Natural killer cell (primary cell): ENCODE results near the gene SLC22A25. TPM values are rescaled to one million over a fixed set of nuclear protein-coding genes. Genes with fewer than 3 reads are reported as not detected.

ENCODE experiments used
- ATAC-seq, 3 donors: fragments of 150-1000 bp in 2 of 3; fragments of 200-7000 bp in 1 of 3; cut with Tn5 transposase; 1 replicate in 1 of 3; 2 replicates in 2 of 3; pipeline ENCODE4 v1.10.0; 2021; ENCODE audit warnings: mild to moderate bottlenecking in 2 of 3, moderate library complexity in 2 of 3
- DNase-seq, 2 donors: peaks; one replicate each; pipeline versions ENCODE4 v3.0.0 to v3.0.0-alpha.2; 2013 to 2021; ENCODE audit warnings: mixed read lengths in 1 of 2
- H3K27ac ChIP-seq: one replicate; pipeline ENCODE4 v1.5.1; 2013; ENCODE audit warnings: mild to moderate bottlenecking, low read length
- H3K27me3 ChIP-seq: one replicate; pipeline ENCODE4 v1.6.1; 2013; ENCODE audit warnings: low read length; ENCODE audit not compliant: control insufficient read depth, insufficient read depth
- H3K36me3 ChIP-seq: one replicate; pipeline ENCODE4 v1.6.1; 2013; ENCODE audit warnings: low read length; ENCODE audit not compliant: control insufficient read depth, insufficient read depth
- H3K4me1 ChIP-seq: one replicate; pipeline ENCODE4 v1.6.1; 2013; ENCODE audit warnings: low read length; ENCODE audit not compliant: control insufficient read depth, insufficient read depth
- H3K4me3 ChIP-seq: one replicate; pipeline ENCODE4 v1.5.1; 2013; ENCODE audit warnings: low read length
- H3K9me3 ChIP-seq: one replicate; pipeline ENCODE4 v1.6.1; 2013; ENCODE audit warnings: low read length; ENCODE audit not compliant: control insufficient read depth, insufficient read depth
- H3K27ac Mint-ChIP-seq, 2 donors: one replicate each; pipeline ENCODE4 v1.8.0; 2022; ENCODE audit warnings: mild to moderate bottlenecking in 2 of 2, mixed read lengths in 2 of 2, moderate library complexity in 1 of 2
- H3K27me3 Mint-ChIP-seq, 2 donors: one replicate each; pipeline ENCODE4 v1.8.0; 2022; ENCODE audit warnings: low read depth in 2 of 2, mixed read lengths in 2 of 2
- H3K36me3 Mint-ChIP-seq: one replicate; pipeline ENCODE4 v1.8.0; 2022; ENCODE audit warnings: mixed read lengths
- H3K4me1 Mint-ChIP-seq, 2 donors: one replicate each; pipeline ENCODE4 v1.8.0; 2022; ENCODE audit warnings: mixed read lengths in 2 of 2
- H3K4me3 Mint-ChIP-seq: one replicate; pipeline ENCODE4 v1.8.0; 2022; ENCODE audit warnings: mild to moderate bottlenecking, moderate library complexity, mixed read lengths
- H3K9me3 Mint-ChIP-seq, 2 donors: one replicate each; pipeline ENCODE4 v1.8.0; 2022; ENCODE audit warnings: mixed read lengths in 2 of 2
- CTCF ChIP-seq: fragments of 200-600 bp; IDR thresholded peaks from one replicate; pipeline ENCODE4 v1.8.0; 2022; ENCODE audit warnings: antibody characterized with exemption
- WGBS: methylation state at CpG from one replicate; pipeline ENCODE4 v1.1.7; 2013; ENCODE audit warnings: missing lambda C conversion rate; ENCODE audit not compliant: insufficient coverage; 5-methylcytosine and 5-hydroxymethylcytosine counted together
- intact Hi-C: fragments of 100-400 bp; cut with micrococcal nuclease; formaldehyde crosslinking; loops from one replicate; pipeline ENCODE4 v1.14.2; 2022
- total RNA-seq, 4 donors: library from RNA; stranded (reverse); fragments of 120-200 nt in 1 of 4; gene quantifications; one replicate each; pipeline versions ENCODE4 v1.2.3 to v1.2.4, GENCODE V29; 2013 to 2022

Gene SLC22A25
- total RNA-seq: not detected
- not detected for total RNA-seq (2013)

GRCh38 chr11:63243533-63243932 lies at the start of gene SLC22A25:
TSS of gene SLC22A25 (minus strand) at chr11:63243599. CDS start at chr11:63229652, 13,947 bp downstream.
- Mint-ChIP-seq H3K27ac (no peak within 1 kb of the TSS), H3K4me3 (no peak within 1 kb of the TSS), H3K4me1 (peaks cover 0 to 6% of the 10 kb centered on the region in 2 donors), H3K36me3 (no peaks in the 10 kb centered on the region), H3K9me3 (no peaks in the 10 kb centered on the region), H3K27me3 (peaks cover 20 to 23% of the 10 kb centered on the region in 2 donors)
- no peak within 1 kb of the TSS for H3K4me3 ChIP-seq
- H3K4me1 ChIP-seq: no peaks in the 10 kb centered on the region
- 78% methylated on average over 5 of the region's 5 CpGs for WGBS
- intact Hi-C loops: no loop called here
- DNase-seq: no peak
- no peaks in the 10 kb centered on the region for H3K9me3 ChIP-seq
- ATAC-seq: no peak
- H3K36me3 ChIP-seq: no peaks in the 10 kb centered on the region
- TF ChIP-seq CTCF: no peak
- peaks cover 2% of the 10 kb centered on the region for H3K27me3 ChIP-seq
- no peak within 1 kb of the TSS for H3K27ac ChIP-seq

- no peaks in the 10 kb centered on the region for H3K4me1 Mint-ChIP-seq
- no peak overlapping the region for H3K27ac ChIP-seq
Observed at GRCh38 chr11:63290285-63290684, 46.9 kb upstream of the SLC22A25 start.

GRCh38 chr11:63289658-63290057 lies 46.3 kb upstream of the SLC22A25 start:
- 97% methylated on average over 3 of the region's 5 CpGs for WGBS
- H3K27ac ChIP-seq: no peak overlapping the region
- H3K36me3 ChIP-seq: no peaks in the 10 kb centered on the region
- intact Hi-C loops: no loop called here
- H3K27me3 Mint-ChIP-seq: peaks cover 26 to 56% of the 10 kb centered on the region in 2 donors
- peaks cover 2 to 7% of the 10 kb centered on the region in 2 donors for H3K9me3 Mint-ChIP-seq
- H3K4me3 Mint-ChIP-seq: no peak overlapping the region
- H3K4me3 ChIP-seq: no peak overlapping the region
- H3K4me1 Mint-ChIP-seq: no peaks in the 10 kb centered on the region
- H3K4me1 ChIP-seq: no peaks in the 10 kb centered on the region
- H3K9me3 ChIP-seq: no peaks in the 10 kb centered on the region
- ATAC-seq (no peak), DNase-seq (no peak)
- no peak overlapping the region for H3K27ac Mint-ChIP-seq
- no peak for TF ChIP-seq CTCF
- H3K27me3 ChIP-seq: no peaks in the 10 kb centered on the region
- H3K36me3 Mint-ChIP-seq: peaks cover 8% of the 10 kb centered on the region

More at GRCh38 chr11:63290285-63290684, 46.9 kb upstream of the SLC22A25 start:
- H3K9me3 ChIP-seq: no peaks in the 10 kb centered on the region
- H3K36me3 ChIP-seq: no peaks in the 10 kb centered on the region
- no peak overlapping the region for H3K4me3 Mint-ChIP-seq
- intact Hi-C loops: no loop called here
- H3K27me3 ChIP-seq: no peaks in the 10 kb centered on the region
- no peaks in the 10 kb centered on the region for H3K4me1 ChIP-seq
- TF ChIP-seq CTCF: no peak
- peaks cover 2 to 7% of the 10 kb centered on the region in 2 donors for H3K9me3 Mint-ChIP-seq
- peaks cover 23 to 56% of the 10 kb centered on the region in 2 donors for H3K27me3 Mint-ChIP-seq
- DNase-seq: no peak
- no peak for ATAC-seq
- H3K4me3 ChIP-seq: no peak overlapping the region
- H3K27ac Mint-ChIP-seq: no peak overlapping the region
- peaks cover 8% of the 10 kb centered on the region for H3K36me3 Mint-ChIP-seq
- WGBS: 88% methylated on average over 4 of the region's 4 CpGs

- Mint-ChIP-seq H3K27ac (no peak overlapping the region), H3K4me1 (no peaks in the 10 kb centered on the region), H3K4me3 (no peak overlapping the region), H3K36me3 (no peaks in the 10 kb centered on the region), H3K9me3 (peaks cover 0 to 2% of the 10 kb centered on the region in 2 donors), H3K27me3 (peaks cover 55 to 60% of the 10 kb centered on the region in 2 donors)
- ATAC-seq: no peak
- intact Hi-C loops: no loop called here
- DNase-seq: no peak
- Histone ChIP-seq H3K27me3 (peaks cover 3% of the 10 kb centered on the region), H3K9me3 (no peaks in the 10 kb centered on the region), H3K4me3 (no peak overlapping the region), H3K27ac (no peak overlapping the region), H3K36me3 (no peaks in the 10 kb centered on the region), H3K4me1 (no peaks in the 10 kb centered on the region)
- TF ChIP-seq CTCF: no peak
Observed at GRCh38 chr11:63282579-63282978, 39.2 kb upstream of the SLC22A25 start.
